OCI-LY7 (cell line): Measurements from ENCODE around the gene SLC19A1. TPM values are rescaled to one million over a fixed set of nuclear protein-coding genes. Genes with fewer than 3 reads are reported as not detected.

Experiments used
- BruUV-seq: library from RNA; stranded (reverse); fragments of 400-500 nt; replicated peaks from 2 replicates; lab custom pipeline; 2021; lab: Mats Ljungman, UMichigan
- CTCF ChIA-PET: fragments of 300-600 bp; sonication (Branson Sonifier 250); formaldehyde crosslinking; loops from one replicate; lab custom pipeline; 2022; ENCODE audit warnings: antibody characterized with exemption; ENCODE audit not compliant: unreplicated experiment; lab: Charles Lee
- POLR2A ChIA-PET: fragments of 300-600 bp; sonication (Branson Sonifier 250); formaldehyde crosslinking; loops from one replicate; lab custom pipeline; 2022; ENCODE audit warnings: antibody characterized with exemption; lab: Charles Lee
- DNase-seq: peaks from one replicate; pipeline ENCODE4 v3.0.0-alpha.2; 2015; ENCODE audit warnings: low spot score
- H2AFZ ChIP-seq: fragments of 200-600 bp; sonication (generic), shearing (Covaris generic); 2 replicates; pipeline ENCODE4 v1.6.1; 2014; ENCODE audit warnings: mild to moderate bottlenecking, antibody characterized with exemption, low read length, moderate library complexity
- H3K27ac ChIP-seq: fragments of 200-600 bp; sonication (generic); 2 replicates; pipeline ENCODE4 v1.5.1; 2014; ENCODE audit warnings: mixed run types, low read depth, mild to moderate bottlenecking, moderate library complexity, low read length, inconsistent platforms; ENCODE audit not compliant: poor library complexity, severe bottlenecking
- H3K36me3 ChIP-seq: fragments of 200-600 bp; sonication (generic); 2 replicates; pipeline ENCODE4 v1.6.1; 2014; ENCODE audit warnings: mild to moderate bottlenecking, antibody characterized with exemption, low read length, moderate library complexity, mixed read lengths; ENCODE audit not compliant: insufficient read depth
- H3K4me1 ChIP-seq: fragments of 200-600 bp; sonication (generic); 2 replicates; pipeline ENCODE4 v1.5.1; 2014; ENCODE audit warnings: mild to moderate bottlenecking, low read length; ENCODE audit not compliant: insufficient read depth, poor library complexity, severe bottlenecking
- H3K4me2 ChIP-seq: fragments of 200-600 bp; sonication (generic); 2 replicates; pipeline ENCODE4 v1.6.1; 2014; ENCODE audit warnings: mild to moderate bottlenecking, low read length
- H3K4me3 ChIP-seq: fragments of 200-600 bp; sonication (generic); 2 replicates; pipeline ENCODE4 v1.5.1; 2014; ENCODE audit warnings: mild to moderate bottlenecking, low read depth, low read length; ENCODE audit not compliant: poor library complexity, severe bottlenecking
- H3K79me2 ChIP-seq: fragments of 200-600 bp; sonication (generic); 2 replicates; pipeline ENCODE4 v1.6.1; 2016; ENCODE audit warnings: low read depth, mild to moderate bottlenecking, low read length, moderate library complexity, mixed read lengths; ENCODE audit not compliant: insufficient read depth
- H3K9me2 ChIP-seq: fragments of 200-600 bp; sonication (generic); 2 replicates; pipeline ENCODE4 v1.6.1; 2016; ENCODE audit warnings: mild to moderate bottlenecking, low read length, mixed read lengths; ENCODE audit not compliant: insufficient read depth
- H3K9me3 ChIP-seq: fragments of 200-600 bp; sonication (generic); 2 replicates; pipeline ENCODE4 v1.6.1; 2014; ENCODE audit warnings: mild to moderate bottlenecking, mixed run types, low read length, mixed read lengths
- H4K20me1 ChIP-seq: fragments of 200-600 bp; sonication (generic); 2 replicates; pipeline ENCODE4 v1.6.1; 2014; ENCODE audit warnings: mild to moderate bottlenecking, antibody characterized with exemption, low read length, moderate library complexity, mixed read lengths; ENCODE audit not compliant: insufficient read depth
- CTCF ChIP-seq: fragments of 200-600 bp; sonication (generic); conservative IDR thresholded peaks from 2 replicates; pipeline ENCODE4 v1.5.1; 2014; ENCODE audit warnings: mild to moderate bottlenecking, antibody characterized with exemption, low read length, moderate library complexity, mixed read lengths
- EZH2phosphoT487 ChIP-seq: fragments of 200-600 bp; sonication (generic); IDR thresholded peaks from 2 replicates; pipeline ENCODE4 v1.6.1; 2018; ENCODE audit warnings: low read depth, borderline replicate concordance, mild to moderate bottlenecking, mixed run types, antibody characterized with exemption, low read length, moderate library complexity, mixed read lengths
- intact Hi-C: fragments of 100-400 bp; cut with micrococcal nuclease; formaldehyde crosslinking; loops from one replicate; pipeline ENCODE4 v1.10.0; 2022; ENCODE audit not compliant: unreplicated experiment
- total RNA-seq, 2 experiments: library from RNA; depleted of rRNA in 1 of 2; stranded (reverse); fragments of >200 nt in 1 of 2; shearing (Covaris generic) in 1 of 2; gene quantifications; 2 replicates each; pipeline ENCODE4 v1.2.3, GENCODE V29; 2014 to 2022

Gene SLC19A1
- total RNA-seq, 2 experiments from 2014 or later: 17.9 to 41.2 TPM

DNA sequence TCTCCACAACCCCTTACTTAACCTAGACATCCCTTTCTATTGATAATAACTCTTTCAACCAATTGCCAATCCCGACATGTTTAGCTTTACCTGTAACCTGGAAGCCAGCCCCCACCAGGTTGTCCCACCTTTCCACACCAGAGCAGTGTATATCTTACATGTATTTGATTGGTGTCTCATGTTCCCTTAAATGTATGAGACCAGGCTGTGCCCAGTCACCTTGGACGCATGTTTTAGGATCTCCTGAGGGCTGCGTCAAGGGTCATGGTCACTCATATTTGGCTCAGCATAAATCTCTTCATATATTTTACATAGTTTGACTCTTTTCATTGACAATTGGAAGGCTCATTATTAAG is 5.3 kb upstream of the SLC19A1 start:
- no peak overlapping the region for H3K4me3 ChIP-seq
- ChIA-PET CTCF (no interaction called here), POLR2A (interaction anchor here (0.5 kb wide), 1 partner anchor 1000 kb away, joined by 3 read pairs; no protein-coding TSS in a partner anchor)
- H3K9me2 ChIP-seq: no peaks in the 10 kb centered on the region
- H3K27ac ChIP-seq: no peak overlapping the region
- H2AFZ ChIP-seq: no peak overlapping the region
- intact Hi-C loops: no loop called here
- no peak overlapping the region for H3K4me2 ChIP-seq
- peaks cover 13% of the 10 kb centered on the region for H3K4me1 ChIP-seq
- no peaks in the 10 kb centered on the region for H3K79me2 ChIP-seq
- H3K9me3 ChIP-seq: no peaks in the 10 kb centered on the region
- no peak for TF ChIP-seq EZH2phosphoT487
- TF ChIP-seq CTCF: no peak
- H3K36me3 ChIP-seq: no peaks in the 10 kb centered on the region
- DNase-seq: no peak
- H4K20me1 ChIP-seq: no peaks in the 10 kb centered on the region
- BruUV-seq: no TSS peak

DNA sequence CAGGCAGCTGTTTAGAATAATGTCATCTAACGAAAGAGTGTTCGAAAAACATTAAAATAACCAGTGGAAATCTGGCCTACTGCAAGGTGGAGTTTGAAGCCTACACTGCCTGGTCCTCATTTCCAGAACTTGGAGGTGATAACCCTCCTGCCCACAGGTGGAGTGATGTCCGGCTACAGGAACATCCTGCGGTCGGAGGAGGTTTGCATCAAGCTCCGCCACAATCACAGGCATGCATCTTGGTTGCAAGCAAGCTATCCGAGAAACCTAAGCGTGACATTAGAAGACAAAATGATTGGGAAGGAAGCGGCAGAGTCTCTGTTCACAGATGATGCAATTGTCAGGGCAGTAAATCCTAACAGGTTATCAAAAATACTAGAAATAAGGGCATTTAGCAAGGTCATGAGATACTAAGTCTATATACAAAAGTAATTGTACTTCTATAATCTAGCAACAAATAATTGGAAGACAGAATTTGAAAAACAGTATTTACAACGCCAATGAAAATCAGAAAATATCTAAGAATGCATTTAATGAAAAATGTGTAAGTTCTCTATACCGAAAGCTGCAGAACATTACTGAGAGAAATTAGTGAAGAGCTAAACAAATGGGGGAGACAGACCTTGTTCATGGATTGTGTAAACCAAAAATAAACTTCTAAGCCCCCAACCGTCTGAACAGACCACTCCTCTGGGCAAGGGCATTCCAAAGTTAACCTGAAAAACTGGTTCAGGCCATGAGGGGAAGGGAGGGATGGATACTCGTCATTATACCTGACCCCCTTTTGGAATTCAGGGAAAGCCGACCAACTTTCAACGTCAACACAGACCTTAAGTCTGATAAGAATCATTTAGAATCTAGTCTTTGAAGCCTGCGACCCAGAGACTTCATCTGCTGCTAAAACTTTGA is 4.7 kb upstream of the SLC19A1 start:
- no peaks in the 10 kb centered on the region for H3K79me2 ChIP-seq
- no peak for DNase-seq
- H3K9me3 ChIP-seq: no peaks in the 10 kb centered on the region
- H3K9me2 ChIP-seq: no peaks in the 10 kb centered on the region
- no peak for TF ChIP-seq EZH2phosphoT487
- TF ChIP-seq CTCF: no peak
- H3K36me3 ChIP-seq: no peaks in the 10 kb centered on the region
- H4K20me1 ChIP-seq: no peaks in the 10 kb centered on the region
- peaks cover 13% of the 10 kb centered on the region for H3K4me1 ChIP-seq
- no peak overlapping the region for H2AFZ ChIP-seq
- intact Hi-C loops: no loop called here
- H3K4me3 ChIP-seq: no peak overlapping the region
- ChIA-PET POLR2A (no interaction called here), CTCF (no interaction called here)
- H3K27ac ChIP-seq: no peak overlapping the region
- H3K4me2 ChIP-seq: no peak overlapping the region
- no TSS peak for BruUV-seq
